DOHH2 (cell line): Measurements from ENCODE around the gene NFIX.
A peak's percentile ranks its signal among the peaks of the same experiment; 100 is the strongest.

Experiments
- H3F3A ChIP-seq: fragments of 200-600 bp; sonication (generic), shearing (Covaris generic); 2 replicates; pipeline ENCODE4 v1.6.0; 2016; ENCODE audit warnings: antibody characterized with exemption, mild to moderate bottlenecking; ENCODE audit not compliant: control insufficient read depth, insufficient read depth
- H3K27ac ChIP-seq: fragments of 200-600 bp; sonication (generic); 2 replicates; pipeline ENCODE4 v1.5.1; 2014; ENCODE audit warnings: low read depth, mild to moderate bottlenecking, low read length, moderate library complexity
- H3K27me3 ChIP-seq: fragments of 200-600 bp; sonication (generic); 2 replicates; pipeline ENCODE4 v1.6.1; 2014; ENCODE audit warnings: mild to moderate bottlenecking, low read length, mixed read lengths; ENCODE audit not compliant: control insufficient read depth
- H3K36me3 ChIP-seq: fragments of 200-600 bp; sonication (generic); 2 replicates; pipeline ENCODE4 v1.6.1; 2014; ENCODE audit warnings: mild to moderate bottlenecking, low read length, moderate library complexity, mixed read lengths; ENCODE audit not compliant: control insufficient read depth
- H3K4me1 ChIP-seq: fragments of 200-600 bp; sonication (generic); 2 replicates; pipeline ENCODE4 v1.6.1; 2014; ENCODE audit warnings: mild to moderate bottlenecking, low read length, mixed read lengths; ENCODE audit not compliant: control insufficient read depth
- H3K4me2 ChIP-seq: fragments of 200-600 bp; sonication (generic); 2 replicates; pipeline ENCODE4 v1.6.0; 2014; ENCODE audit warnings: mild to moderate bottlenecking, low read length, moderate library complexity
- H3K4me3 ChIP-seq: fragments of 200-600 bp; sonication (generic); 2 replicates; pipeline ENCODE4 v1.5.1; 2014; ENCODE audit warnings: mild to moderate bottlenecking, low read length, mixed read lengths
- H3K79me2 ChIP-seq: fragments of 200-600 bp; sonication (generic); 2 replicates; pipeline ENCODE4 v1.6.1; 2014; ENCODE audit warnings: mild to moderate bottlenecking, low read length, mixed read lengths; ENCODE audit not compliant: control insufficient read depth
- H3K9me2 ChIP-seq: fragments of 200-600 bp; sonication (generic); replicated peaks from 2 replicates; pipeline ENCODE4 v1.6.1; 2014; ENCODE audit warnings: mild to moderate bottlenecking, low read length, mixed read lengths; ENCODE audit not compliant: control insufficient read depth
- H3K9me3 ChIP-seq: fragments of 200-600 bp; sonication (generic); 2 replicates; pipeline ENCODE4 v1.6.1; 2014; ENCODE audit warnings: antibody characterized with exemption, low read length, mixed read lengths; ENCODE audit not compliant: control insufficient read depth, insufficient read depth
- H4K20me1 ChIP-seq: fragments of 200-600 bp; sonication (generic); 2 replicates; pipeline ENCODE4 v1.6.0; 2014; ENCODE audit warnings: low read depth, mild to moderate bottlenecking, antibody characterized with exemption, low read length, moderate library complexity; ENCODE audit not compliant: control insufficient read depth, insufficient read depth
- EZH2phosphoT487 ChIP-seq: fragments of 200-600 bp; sonication (generic); IDR thresholded peaks from 2 replicates; pipeline ENCODE4 v1.6.1; 2017; ENCODE audit warnings: borderline replicate concordance, mild to moderate bottlenecking, antibody characterized with exemption, low read length, moderate library complexity, mixed read lengths
- TF ChIP-seq, protein P1 (sequence below): fragments of 200-600 bp; sonication (generic); IDR thresholded peaks from one replicate; pipeline ENCODE4 v1.5.1; 2014; ENCODE audit warnings: antibody characterized with exemption, mild to moderate bottlenecking, low read depth, low read length; ENCODE audit not compliant: poor library complexity, severe bottlenecking

The NFIX gene

DNA sequence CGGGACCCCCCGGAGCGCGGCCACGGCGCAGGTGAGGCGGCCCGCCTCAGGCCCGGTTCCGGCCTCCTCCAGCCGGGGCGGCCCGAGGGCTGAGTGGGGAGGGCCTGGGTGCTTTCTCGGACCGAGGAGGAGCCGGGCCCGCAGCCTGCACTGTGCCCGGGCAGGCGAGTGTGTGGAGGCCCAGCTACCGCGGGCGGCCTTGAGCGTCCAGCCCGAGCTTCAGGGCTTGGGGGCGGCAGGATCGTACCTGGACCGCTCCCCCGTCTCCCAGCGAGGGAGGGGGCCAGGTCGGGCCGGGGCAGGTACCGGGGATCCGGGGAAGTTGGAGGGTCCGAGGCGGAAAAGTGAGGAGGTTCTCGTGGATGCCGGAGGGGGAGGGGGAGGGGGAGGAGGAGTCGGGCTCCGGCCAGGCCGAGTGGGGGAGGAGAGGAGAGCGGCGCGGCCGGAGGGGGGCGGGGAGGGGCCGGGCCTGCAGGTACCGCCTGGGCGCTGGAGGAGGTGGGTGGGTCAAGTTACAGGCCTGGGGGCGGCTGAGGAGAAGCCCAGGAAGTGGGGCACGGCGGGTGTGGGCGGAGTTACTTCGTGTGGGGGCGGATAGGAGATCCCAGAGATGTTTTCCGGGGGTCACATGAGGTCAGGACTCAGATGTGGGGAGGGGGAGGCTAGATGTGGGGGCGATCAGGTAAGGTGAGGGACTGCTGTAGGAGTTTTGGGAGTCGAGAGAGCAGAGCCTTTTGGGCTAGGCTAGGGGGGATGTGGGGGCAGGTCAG is 123.3 kb downstream of the NFIX start:
- Histone ChIP-seq H3K79me2 (peaks cover 77% of the 10 kb centered on the region), H3K27ac (peak overlapping the region; percentile 63), H3K9me2 (no peaks in the 10 kb centered on the region)

DNA sequence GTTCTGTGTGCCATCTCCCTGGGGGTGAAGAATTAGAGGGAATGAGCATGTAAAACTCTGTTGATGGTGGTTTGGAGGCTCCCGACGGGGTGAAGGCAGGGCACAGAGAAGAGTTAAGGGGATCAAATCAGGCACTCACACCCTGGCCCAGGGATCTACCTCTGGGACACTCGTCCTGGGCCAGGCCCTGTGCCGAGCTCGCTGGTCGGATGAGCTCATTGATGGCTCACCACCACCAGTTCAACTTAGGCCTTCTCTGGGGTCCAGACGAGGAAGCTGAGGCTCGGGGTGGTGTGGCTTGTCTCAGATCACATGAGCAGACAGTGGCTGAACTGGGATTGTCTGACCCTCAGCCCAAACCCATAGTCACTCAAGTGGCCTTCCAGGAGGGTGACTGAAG is 124.4 kb downstream of the NFIX start:
- H3K4me1 ChIP-seq: peaks cover 39% of the 10 kb centered on the region
- H3K27me3 ChIP-seq: no peaks in the 10 kb centered on the region
- H3K36me3 ChIP-seq: peaks cover 44% of the 10 kb centered on the region
- peaks cover 83% of the 10 kb centered on the region for H3K79me2 ChIP-seq
- peaks cover 6% of the 10 kb centered on the region for H3F3A ChIP-seq
- H3K9me3 ChIP-seq: no peaks in the 10 kb centered on the region
- peak overlapping the region; percentile 94 for H3K4me3 ChIP-seq
- peaks cover 25% of the 10 kb centered on the region for H4K20me1 ChIP-seq
- TF ChIP-seq, protein P1, sequence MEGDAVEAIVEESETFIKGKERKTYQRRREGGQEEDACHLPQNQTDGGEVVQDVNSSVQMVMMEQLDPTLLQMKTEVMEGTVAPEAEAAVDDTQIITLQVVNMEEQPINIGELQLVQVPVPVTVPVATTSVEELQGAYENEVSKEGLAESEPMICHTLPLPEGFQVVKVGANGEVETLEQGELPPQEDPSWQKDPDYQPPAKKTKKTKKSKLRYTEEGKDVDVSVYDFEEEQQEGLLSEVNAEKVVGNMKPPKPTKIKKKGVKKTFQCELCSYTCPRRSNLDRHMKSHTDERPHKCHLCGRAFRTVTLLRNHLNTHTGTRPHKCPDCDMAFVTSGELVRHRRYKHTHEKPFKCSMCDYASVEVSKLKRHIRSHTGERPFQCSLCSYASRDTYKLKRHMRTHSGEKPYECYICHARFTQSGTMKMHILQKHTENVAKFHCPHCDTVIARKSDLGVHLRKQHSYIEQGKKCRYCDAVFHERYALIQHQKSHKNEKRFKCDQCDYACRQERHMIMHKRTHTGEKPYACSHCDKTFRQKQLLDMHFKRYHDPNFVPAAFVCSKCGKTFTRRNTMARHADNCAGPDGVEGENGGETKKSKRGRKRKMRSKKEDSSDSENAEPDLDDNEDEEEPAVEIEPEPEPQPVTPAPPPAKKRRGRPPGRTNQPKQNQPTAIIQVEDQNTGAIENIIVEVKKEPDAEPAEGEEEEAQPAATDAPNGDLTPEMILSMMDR: no peak
- no peak for TF ChIP-seq EZH2phosphoT487
- H3K27ac ChIP-seq: no peak overlapping the region
- H3K9me2 ChIP-seq: no peaks in the 10 kb centered on the region
- peak overlapping the region; percentile 73 for H3K4me2 ChIP-seq

More for the DNA sequence above, 123.3 kb downstream of the NFIX start:
- Histone ChIP-seq H3F3A (peaks cover 6% of the 10 kb centered on the region), H3K36me3 (peaks cover 43% of the 10 kb centered on the region), H3K4me2 (peak overlapping the region; percentile 73), H4K20me1 (peaks cover 25% of the 10 kb centered on the region), H3K9me3 (no peaks in the 10 kb centered on the region), H3K4me1 (peaks cover 39% of the 10 kb centered on the region), H3K27me3 (no peaks in the 10 kb centered on the region), H3K4me3 (peak overlapping the region; percentile 94)
- no peak for TF ChIP-seq EZH2phosphoT487
- TF ChIP-seq, protein P1: no peak

DNA sequence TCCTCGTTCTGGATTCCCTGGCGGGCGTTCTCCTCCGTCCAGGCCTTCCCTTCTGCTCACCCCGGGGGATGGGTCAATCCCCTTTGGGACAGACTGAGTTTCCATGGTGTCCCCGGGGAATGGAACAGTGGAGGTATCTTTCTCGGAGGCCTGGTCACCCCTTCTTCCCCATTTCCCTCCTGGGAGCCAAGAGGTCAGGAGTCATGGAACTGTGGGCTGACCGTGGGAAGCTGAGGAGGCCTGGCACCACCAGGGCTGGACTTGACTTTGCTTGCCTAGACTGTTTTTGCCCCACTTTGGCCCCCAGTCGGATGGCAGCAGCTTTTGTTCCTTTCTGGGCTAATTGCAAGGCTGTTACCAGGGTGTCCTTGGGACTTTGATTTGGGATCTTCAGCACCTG is 124.8 kb downstream of the NFIX start:
- Histone ChIP-seq H3K4me1 (peaks cover 37% of the 10 kb centered on the region), H3K27me3 (no peaks in the 10 kb centered on the region), H3K36me3 (peaks cover 43% of the 10 kb centered on the region), H3K9me2 (no peaks in the 10 kb centered on the region), H3K4me2 (peak overlapping the region; percentile 73; the same call in 1 of the 2 replicates), H4K20me1 (peaks cover 25% of the 10 kb centered on the region), H3K9me3 (no peaks in the 10 kb centered on the region), H3K4me3 (no peak overlapping the region), H3K79me2 (peaks cover 83% of the 10 kb centered on the region), H3F3A (peaks cover 6% of the 10 kb centered on the region), H3K27ac (no peak overlapping the region)
- TF ChIP-seq, protein P1: no peak
- TF ChIP-seq EZH2phosphoT487: no peak
